Thyroid gland (tissue), 4 donors: ENCODE results near the gene CTNNA2. TPM values are rescaled to one million over a fixed set of nuclear protein-coding genes. Genes with fewer than 3 reads are reported as not detected.

Source experiments
- DNase-seq, 2 donors: peaks; one replicate each; pipeline ENCODE4 v3.0.0-alpha.2; 2019
- H3K27ac ChIP-seq, 3 donors: fragments of 200-600 bp; sonication (generic); 1 replicate in 2 of 3; 2 replicates in 1 of 3; pipeline ENCODE4 v1.5.1; 2016 to 2019; ENCODE audit warnings: mild to moderate bottlenecking in 1 of 3, moderate library complexity in 1 of 3
- H3K27me3 ChIP-seq: fragments of 200-600 bp; sonication (generic); one replicate; pipeline ENCODE4 v1.5.1; 2019
- H3K36me3 ChIP-seq, 2 donors: fragments of 200-600 bp; sonication (generic); one replicate each; pipeline ENCODE4 v1.5.1; 2016 to 2019
- H3K4me1 ChIP-seq, 2 donors: fragments of 200-600 bp; sonication (generic); one replicate each; pipeline ENCODE4 v1.5.1; 2017 to 2019
- H3K4me3 ChIP-seq, 3 donors: fragments of 200-600 bp; sonication (generic); replicated peaks in 1 of 3; 1 replicate in 2 of 3; 2 replicates in 1 of 3; pipeline ENCODE4 v1.5.1; 2016; ENCODE audit warnings: mild to moderate bottlenecking in 1 of 3
- H3K9me3 ChIP-seq: fragments of 200-600 bp; sonication (generic); one replicate; pipeline ENCODE4 v1.5.1; 2017
- POLR2A ChIP-seq, 2 donors: fragments of 450-650 bp; IDR thresholded peaks; one replicate each; pipeline ENCODE4 v1.6.1; 2017; ENCODE audit warnings: antibody characterized with exemption in 2 of 2, mild to moderate bottlenecking in 2 of 2, moderate library complexity in 1 of 2
- WGBS, 2 donors: methylation state at CpG; one replicate each; pipeline ENCODE4 v1.1.5; 2017; 5-methylcytosine and 5-hydroxymethylcytosine counted together
- intact Hi-C: fragments of 100-400 bp; cut with DNase I; formaldehyde crosslinking; loops from one replicate; pipeline ENCODE4 v1.15.1; 2023
- total RNA-seq, 4 donors: library from RNA; depleted of rRNA; stranded (reverse); fragments of >200 nt; gene quantifications; one replicate each; pipeline ENCODE4 v1.2.3, GENCODE V29; 2016
- TF ChIP-seq, protein P1 (sequence below), 6 experiments: fragments of 200-600 bp in 3 of 6; fragments of 450-650 bp in 3 of 6; sonication (generic) in 3 of 6; IDR thresholded peaks; one replicate each; pipeline ENCODE4 v1.5.1; 2016 to 2019; ENCODE audit warnings: antibody characterized with exemption in 6 of 6, mild to moderate bottlenecking in 2 of 6, inconsistent platforms in 1 of 6, moderate library complexity in 1 of 6

The CTNNA2 gene
- total RNA-seq, 4 donors from 2014 or later = 0.13 to 0.44 (median 0.22) TPM; not detected in 1

DNA sequence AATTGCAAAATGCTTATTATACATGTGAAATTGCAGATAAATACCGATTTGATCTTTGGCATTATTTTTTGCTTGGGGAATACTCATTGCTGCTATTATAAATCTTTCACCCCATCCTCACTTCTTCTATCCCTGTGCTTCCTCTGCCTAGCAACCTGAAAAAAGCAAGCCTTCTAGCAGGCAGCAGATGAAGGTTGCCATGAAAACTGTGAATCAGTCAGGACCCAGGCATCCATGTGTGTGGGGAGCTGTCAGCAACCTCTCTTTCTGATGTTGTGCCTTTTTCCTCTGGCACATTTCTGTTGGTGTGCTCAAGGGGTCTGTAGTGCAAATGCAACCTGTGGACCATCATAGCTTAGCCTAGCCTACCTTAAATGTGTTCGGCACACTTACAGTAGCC is 427.5 kb downstream of the CTNNA2 start:
- Histone ChIP-seq H3K36me3 (no peaks in the 10 kb centered on the region), H3K27ac (no peak overlapping the region), H3K4me1 (no peaks in the 10 kb centered on the region), H3K9me3 (no peaks in the 10 kb centered on the region), H3K27me3 (no peaks in the 10 kb centered on the region), H3K4me3 (no peak overlapping the region)
- DNase-seq = no peak
- intact Hi-C loops = no loop called here
- WGBS, 2 donors = 95 to 96% methylated on average over 2 of the region's 2 CpGs
- TF ChIP-seq, protein P1, sequence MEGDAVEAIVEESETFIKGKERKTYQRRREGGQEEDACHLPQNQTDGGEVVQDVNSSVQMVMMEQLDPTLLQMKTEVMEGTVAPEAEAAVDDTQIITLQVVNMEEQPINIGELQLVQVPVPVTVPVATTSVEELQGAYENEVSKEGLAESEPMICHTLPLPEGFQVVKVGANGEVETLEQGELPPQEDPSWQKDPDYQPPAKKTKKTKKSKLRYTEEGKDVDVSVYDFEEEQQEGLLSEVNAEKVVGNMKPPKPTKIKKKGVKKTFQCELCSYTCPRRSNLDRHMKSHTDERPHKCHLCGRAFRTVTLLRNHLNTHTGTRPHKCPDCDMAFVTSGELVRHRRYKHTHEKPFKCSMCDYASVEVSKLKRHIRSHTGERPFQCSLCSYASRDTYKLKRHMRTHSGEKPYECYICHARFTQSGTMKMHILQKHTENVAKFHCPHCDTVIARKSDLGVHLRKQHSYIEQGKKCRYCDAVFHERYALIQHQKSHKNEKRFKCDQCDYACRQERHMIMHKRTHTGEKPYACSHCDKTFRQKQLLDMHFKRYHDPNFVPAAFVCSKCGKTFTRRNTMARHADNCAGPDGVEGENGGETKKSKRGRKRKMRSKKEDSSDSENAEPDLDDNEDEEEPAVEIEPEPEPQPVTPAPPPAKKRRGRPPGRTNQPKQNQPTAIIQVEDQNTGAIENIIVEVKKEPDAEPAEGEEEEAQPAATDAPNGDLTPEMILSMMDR (IDR thresholded peaks at IDR 0.05) = no peak
- no peak for TF ChIP-seq POLR2A (IDR thresholded peaks at IDR 0.05)

DNA sequence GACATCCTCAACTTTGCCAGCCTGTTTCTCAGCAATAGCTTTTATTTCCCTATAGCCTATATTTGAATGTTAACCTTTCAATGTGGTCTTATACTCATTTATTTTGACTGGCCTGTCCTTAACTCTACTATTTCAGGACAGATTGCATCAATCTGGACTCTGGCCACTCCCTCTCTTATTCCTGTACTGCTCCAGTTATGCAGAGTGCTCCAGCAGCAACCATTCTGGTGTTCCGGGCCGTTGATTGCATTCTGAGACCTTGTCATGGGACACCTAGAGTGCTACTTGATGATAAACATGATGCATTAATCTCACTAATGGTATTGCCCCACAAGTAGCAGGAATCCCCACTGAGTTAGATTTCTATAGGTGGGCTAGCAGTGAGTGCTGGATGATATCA is 428.3 kb downstream of the CTNNA2 start:
- no peak for TF ChIP-seq POLR2A (IDR thresholded peaks at IDR 0.05)
- TF ChIP-seq, protein P1 (IDR thresholded peaks at IDR 0.05) = no peak
- Histone ChIP-seq H3K4me1 (no peaks in the 10 kb centered on the region), H3K27me3 (no peaks in the 10 kb centered on the region), H3K4me3 (no peak overlapping the region), H3K9me3 (no peaks in the 10 kb centered on the region), H3K27ac (no peak overlapping the region), H3K36me3 (no peaks in the 10 kb centered on the region)
- 33 to 36% methylated on average over 2 of the region's 2 CpGs for WGBS, 2 donors
- DNase-seq = no peak
- intact Hi-C loops = no loop called here

DNA sequence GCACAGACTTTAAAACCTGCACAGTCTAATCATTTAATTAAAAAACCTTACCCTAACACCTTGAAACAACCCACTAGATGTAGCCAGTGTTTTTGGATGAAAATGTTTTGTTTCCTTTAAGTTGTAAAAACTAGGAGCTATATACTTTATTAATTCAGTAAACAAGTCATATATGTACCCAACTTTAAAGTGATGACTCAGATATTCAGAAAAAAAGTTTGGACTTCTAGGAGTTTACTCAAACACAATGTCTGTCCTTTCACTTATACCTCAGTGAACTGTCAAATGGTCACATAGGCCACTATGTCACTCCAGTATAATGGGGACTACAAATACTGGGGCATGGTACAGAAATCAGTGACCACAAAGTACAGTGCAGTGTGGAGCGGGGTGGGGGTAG is 431.4 kb downstream of the CTNNA2 start:
- H3K4me1 ChIP-seq = no peaks in the 10 kb centered on the region
- intact Hi-C loops = no loop called here
- DNase-seq = no peak
- no peak for TF ChIP-seq POLR2A (IDR thresholded peaks at IDR 0.05)
- TF ChIP-seq, protein P1 (IDR thresholded peaks at IDR 0.05) = no peak
- no peaks in the 10 kb centered on the region for H3K36me3 ChIP-seq
- no peaks in the 10 kb centered on the region for H3K27me3 ChIP-seq
- 93 to 95% methylated on average over 1 of the region's 1 CpG for WGBS, 2 donors
- H3K9me3 ChIP-seq = no peaks in the 10 kb centered on the region
- no peak overlapping the region for H3K4me3 ChIP-seq
- no peak overlapping the region for H3K27ac ChIP-seq

DNA sequence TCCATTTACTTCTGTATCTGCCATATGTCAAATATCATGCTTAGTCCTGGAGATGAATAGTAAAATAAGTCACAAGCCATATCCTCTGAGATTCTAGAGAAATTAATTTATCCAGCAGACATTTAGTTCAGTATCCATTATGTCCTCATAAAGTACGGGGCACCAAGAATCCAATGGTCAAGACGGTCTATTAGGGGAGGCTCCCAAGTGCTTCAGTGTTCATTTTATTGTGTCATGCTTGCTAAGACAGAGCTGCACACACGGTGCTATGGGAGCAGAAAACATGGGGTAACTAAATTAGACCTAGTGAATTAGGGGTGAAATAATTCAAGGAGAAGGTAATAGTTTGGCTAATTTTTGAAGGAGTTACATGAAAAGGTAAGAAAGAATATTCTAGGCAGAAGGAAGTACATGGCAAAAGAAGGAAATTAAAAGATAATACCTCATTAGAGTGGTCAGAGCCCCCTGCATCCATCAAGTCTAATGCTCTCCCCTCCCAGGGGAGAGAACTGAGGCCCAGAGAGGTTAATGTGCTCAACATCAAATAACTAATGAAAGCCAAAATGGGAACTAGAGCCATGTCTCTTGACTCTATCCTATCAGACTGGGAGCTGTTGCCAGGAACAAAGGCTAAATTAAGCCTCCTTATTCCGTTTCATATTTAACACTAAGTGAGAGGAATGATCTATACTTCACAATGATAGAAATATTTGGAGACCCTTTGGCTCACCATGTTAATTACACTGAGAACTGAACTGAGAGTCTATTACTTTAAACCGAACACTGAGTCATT is 433.0 kb downstream of the CTNNA2 start:
- no peak for TF ChIP-seq POLR2A (IDR thresholded peaks at IDR 0.05)
- TF ChIP-seq, protein P1 (IDR thresholded peaks at IDR 0.05) = no peak
- Histone ChIP-seq H3K27me3 (no peaks in the 10 kb centered on the region), H3K4me3 (no peak overlapping the region), H3K9me3 (no peaks in the 10 kb centered on the region), H3K4me1 (no peaks in the 10 kb centered on the region), H3K36me3 (no peaks in the 10 kb centered on the region), H3K27ac (no peak overlapping the region)
- intact Hi-C loops = no loop called here
- 75 to 87% methylated on average over 5 of the region's 5 CpGs for WGBS, 2 donors
- no peak for DNase-seq

DNA sequence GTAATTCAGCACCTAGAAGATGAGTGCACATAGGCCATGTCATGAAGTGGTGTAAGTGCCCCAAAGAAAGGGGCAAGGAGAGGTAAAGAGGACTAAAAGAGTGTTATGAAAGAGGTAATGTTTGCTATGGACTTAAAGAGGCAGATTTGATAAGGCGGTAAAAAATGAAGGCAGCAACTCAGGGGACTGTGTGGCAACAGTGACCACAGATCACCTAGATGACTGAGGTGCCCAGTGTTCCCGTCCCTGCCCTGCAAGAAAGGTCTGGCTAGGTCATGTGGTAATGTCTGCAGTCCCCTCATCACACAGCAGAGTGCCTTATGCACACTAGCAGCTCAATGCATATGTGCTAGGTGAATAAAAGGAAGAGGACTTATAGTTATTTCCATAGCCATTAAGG is 434.9 kb downstream of the CTNNA2 start:
- no peak overlapping the region for H3K27ac ChIP-seq
- H3K4me1 ChIP-seq = no peaks in the 10 kb centered on the region
- no peak overlapping the region for H3K4me3 ChIP-seq
- WGBS, 2 donors = 71 to 93% methylated on average over 2 of the region's 2 CpGs
- H3K9me3 ChIP-seq = no peaks in the 10 kb centered on the region
- no peaks in the 10 kb centered on the region for H3K27me3 ChIP-seq
- H3K36me3 ChIP-seq = no peaks in the 10 kb centered on the region
- no peak for DNase-seq
- intact Hi-C loops = no loop called here
- no peak for TF ChIP-seq POLR2A (IDR thresholded peaks at IDR 0.05)
- TF ChIP-seq, protein P1 (IDR thresholded peaks at IDR 0.05) = no peak
